Measurements from ENCODE around the gene OSBPL9.
A peak's percentile ranks its signal among the peaks of the same experiment; 100 is the strongest.

OSBPL9 gene

DNA sequence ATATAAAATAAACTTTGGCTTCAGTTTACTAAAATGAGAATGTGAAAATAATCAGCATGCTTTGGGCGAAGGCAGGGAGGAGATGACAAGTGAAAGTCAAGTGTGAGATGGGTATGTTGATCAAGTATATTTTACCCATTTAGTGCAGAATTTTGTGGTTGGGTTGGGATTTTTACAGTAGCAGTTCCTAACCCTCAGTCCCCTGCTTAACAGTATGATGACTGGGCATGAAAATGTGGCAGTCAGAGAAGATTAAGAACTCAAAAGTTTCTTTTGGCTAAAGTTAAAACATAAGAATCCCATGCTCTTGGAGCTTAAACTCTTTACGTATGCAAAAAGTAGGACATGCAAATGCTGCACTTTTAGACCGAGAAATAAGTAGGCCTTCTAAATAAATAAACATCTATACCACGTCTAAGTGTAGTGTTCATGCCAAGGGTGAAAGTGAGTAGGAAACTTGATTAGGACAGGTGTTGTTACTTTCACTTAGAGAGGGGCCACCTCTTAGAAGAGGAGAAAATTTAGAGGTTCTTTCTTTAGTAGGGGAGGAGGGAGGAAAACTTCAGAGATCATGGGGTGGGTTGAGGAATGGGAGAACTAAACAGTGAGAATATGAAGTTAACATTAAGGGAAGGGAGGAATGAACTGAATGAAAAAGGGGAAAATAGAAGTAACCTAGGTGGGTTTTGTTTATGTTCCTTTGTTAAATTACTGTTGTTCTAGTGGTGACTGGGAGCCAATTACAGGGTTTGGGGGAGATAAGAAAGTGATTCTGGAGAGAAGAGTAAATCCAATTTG, 127.8 kb downstream of the OSBPL9 start:
- no peak for DNase-seq

- no peak for DNase-seq
These were observed 128.3 kb downstream of the OSBPL9 start for GRCh38 chr1:51745304-51745570.

DNA sequence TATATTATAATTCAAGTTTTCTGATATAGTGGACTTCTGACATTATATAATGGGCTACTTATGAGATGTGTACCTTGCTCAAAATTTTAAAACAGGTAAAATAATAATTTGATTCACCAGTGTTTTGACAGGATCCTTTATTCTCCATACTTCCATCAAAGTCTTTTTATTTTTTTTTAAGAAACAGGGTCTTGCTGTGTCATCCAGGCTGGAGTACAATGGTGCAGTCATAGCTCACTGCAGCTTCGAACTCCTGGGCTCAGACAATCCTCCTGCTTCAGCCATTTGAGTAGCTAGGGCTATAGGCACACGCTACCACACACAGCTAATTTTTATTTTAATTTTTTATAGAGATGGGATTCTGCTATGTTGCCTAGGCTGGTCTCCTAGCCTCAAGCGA, 132.3 kb downstream of the OSBPL9 start:
- no peak for DNase-seq

- no peak for DNase-seq
These were observed 133.3 kb downstream of the OSBPL9 start for GRCh38 chr1:51750218-51750617.

GRCh38 chr1:51750729-51751128, 133.8 kb downstream of the OSBPL9 start:
- no peak for DNase-seq

- DNase-seq: no peak
These were observed 135.4 kb downstream of the OSBPL9 start for GRCh38 chr1:51752073-51752948.

- DNase-seq: no peak
These were observed 137.1 kb downstream of the OSBPL9 start for GRCh38 chr1:51753969-51754368.

- no peak for DNase-seq
These were observed 137.8 kb downstream of the OSBPL9 start for GRCh38 chr1:51754666-51755065.

DNA sequence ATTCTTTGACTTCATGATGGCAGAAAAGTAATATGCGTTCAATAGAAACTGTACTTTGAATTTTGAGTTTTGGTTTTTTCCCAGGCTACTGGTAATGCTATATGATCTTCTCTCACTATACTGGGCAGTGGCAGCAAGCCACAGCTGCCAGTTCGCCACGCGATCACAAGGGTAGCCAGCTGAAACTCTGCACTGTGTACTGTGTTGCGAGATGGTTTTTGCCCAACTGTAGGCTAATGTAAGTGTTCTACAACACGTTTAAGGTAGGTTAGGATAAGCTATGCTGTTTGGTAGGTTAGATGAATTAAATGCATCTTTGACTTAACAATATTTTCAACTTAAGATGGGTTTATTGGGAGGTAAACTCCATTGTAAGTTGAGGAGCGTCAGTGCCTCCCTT, 138.5 kb downstream of the OSBPL9 start:
- DNase-seq: no peak

GRCh38 chr1:51756290-51756689, 139.4 kb downstream of the OSBPL9 start:
- DNase-seq: no peak

GRCh38 chr1:51758310-51758709, 141.4 kb downstream of the OSBPL9 start:
- DNase-seq: no peak

DNA sequence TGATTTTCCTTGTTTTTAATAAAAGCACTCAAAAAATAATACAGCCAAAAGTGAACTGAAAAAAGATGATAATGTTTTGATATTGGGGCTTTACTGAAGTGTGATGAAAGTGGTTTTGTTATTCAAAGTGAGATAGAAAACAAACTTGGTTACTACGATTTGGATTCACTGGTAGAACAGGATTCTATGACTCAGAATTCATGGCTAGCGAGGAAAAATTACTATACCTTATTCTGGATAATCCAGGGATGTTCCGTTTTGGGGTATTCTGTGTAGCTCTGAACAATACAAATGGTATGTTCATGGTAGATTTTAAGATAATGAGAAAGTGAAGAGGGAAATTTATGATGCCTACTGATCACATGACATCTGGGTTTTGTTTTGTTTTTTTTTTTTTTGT, 144.0 kb downstream of the OSBPL9 start:
- no peak for DNase-seq

GRCh38 chr1:51761351-51761750, 144.5 kb downstream of the OSBPL9 start:
- DNase-seq: no peak

- peak; percentile 62 for DNase-seq
These were observed 152.2 kb downstream of the OSBPL9 start for GRCh38 chr1:51768971-51769588.

DNA sequence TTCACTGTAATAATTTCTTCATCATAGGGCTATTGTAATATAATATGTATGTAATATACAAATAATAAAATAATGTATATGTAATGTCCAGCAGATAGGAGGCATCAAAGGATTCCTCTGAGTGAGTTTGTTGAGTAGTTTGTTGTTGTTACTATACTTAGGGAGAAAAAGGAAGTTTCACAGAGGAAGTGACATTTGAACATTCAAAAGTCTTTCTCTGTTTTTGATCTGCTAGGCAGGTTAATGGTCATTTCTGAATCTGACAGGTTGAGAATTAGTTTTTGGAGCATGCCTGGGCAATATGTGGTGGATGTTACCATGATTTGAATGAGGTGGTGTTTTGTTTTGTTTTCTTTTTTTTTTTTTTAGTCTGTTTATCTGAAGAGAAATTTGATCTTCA, 159.5 kb downstream of the OSBPL9 start:
- DNase-seq: no peak

GRCh38 chr1:51780927-51781326, 164.0 kb downstream of the OSBPL9 start:
- no peak for DNase-seq

DNA sequence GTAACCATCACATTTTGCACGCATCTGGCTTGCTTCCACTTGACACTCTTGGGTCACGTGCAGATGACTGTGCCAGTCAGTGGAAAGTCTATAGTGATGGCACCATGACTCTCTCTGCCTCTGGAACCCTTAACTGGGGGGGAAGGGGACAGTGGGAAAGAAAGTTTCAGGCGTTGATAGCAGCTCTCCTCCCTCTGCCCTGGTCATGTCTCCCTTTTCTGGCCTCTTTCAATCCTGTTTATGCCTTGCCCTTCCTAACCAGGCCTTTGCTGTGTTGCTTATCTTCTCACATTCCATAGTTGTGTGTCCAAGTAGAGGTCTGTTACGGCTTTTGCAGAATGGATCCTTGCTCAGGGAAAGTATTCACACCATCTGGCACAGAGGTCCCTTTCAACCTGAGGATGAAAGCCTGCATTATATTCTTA, 168.1 kb downstream of the OSBPL9 start:
- DNase-seq: no peak

DNA sequence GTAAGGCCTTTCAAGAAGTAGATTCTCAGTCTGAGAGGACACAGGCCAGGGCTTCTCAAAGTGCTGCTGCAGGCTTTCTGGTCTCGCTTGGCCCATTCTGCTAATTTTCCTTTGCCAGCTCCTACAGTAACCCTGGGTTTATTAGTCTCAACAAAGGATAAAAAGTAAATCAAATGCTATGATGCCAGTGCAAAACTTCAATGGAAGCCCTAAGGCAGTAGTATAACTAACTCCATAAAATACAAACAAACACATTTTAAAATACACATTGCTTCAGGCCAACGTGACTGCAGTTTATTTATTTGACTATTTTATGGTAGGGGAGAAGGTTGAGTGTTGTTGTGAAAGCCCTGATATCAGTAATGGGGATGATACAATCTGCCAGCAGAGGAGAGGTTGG, 172.0 kb downstream of the OSBPL9 start:
- no peak for DNase-seq

DNA sequence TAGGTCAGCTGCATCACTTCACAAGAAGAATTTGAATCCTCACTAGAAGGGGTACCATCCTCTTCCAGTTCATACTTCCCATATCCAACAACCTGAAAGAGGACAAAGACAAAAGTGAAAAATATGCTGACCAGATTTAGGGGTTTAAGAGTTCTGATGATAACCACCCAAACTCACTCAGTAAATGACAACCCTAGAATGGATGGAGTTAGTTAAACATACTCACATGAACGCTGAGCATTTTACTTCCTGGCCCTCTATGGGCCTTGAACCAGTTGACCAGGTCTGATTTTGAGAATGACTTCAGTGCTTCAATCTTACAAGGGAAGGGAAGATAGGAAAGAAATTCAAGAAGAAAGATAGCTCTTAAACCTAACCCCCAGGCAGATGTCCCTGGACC, 172.4 kb downstream of the OSBPL9 start:
- no peak for DNase-seq

GRCh38 chr1:51790385-51790784, 173.5 kb downstream of the OSBPL9 start:
- DNase-seq: no peak

- no peak for DNase-seq
These were observed 175.0 kb downstream of the OSBPL9 start for GRCh38 chr1:51791888-51792287.

- DNase-seq: no peak
These were observed 176.0 kb downstream of the OSBPL9 start for GRCh38 chr1:51792864-51793263.

DNA sequence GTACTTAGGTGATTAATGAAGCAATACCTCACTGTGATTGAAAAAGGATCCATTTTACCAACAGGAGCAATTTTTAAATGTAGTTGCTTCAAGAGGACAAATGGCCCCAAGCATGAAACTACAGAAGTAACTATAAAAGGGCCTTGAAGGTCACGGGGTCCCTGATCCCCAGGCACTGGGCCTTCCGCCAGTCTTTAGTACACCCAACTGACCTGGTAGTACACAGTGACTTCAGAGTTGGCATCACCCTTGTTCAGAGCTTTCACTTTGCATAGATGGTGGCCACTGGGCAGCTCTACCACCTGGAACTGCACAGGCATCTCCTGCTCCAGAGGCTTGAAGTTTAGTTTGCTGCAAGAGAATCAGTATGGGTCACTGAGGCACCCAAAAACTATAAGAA, 177.4 kb downstream of the OSBPL9 start:
- DNase-seq: no peak

GRCh38 chr1:51794868-51795267, 178.0 kb downstream of the OSBPL9 start:
- no peak for DNase-seq
